Fibroblast of pulmonary artery (primary cell): ENCODE results near the gene MOB2.

Experiments used
- DNase-seq: peaks from one replicate; pipeline ENCODE4 v3.0.0-alpha.2; 2010; ENCODE audit warnings: low read depth
- H3K4me3 ChIP-seq: replicated peaks from 2 replicates; pipeline ENCODE4 v1.5.1; 2011; ENCODE audit warnings: low read depth, mild to moderate bottlenecking, control low read depth, low read length, moderate library complexity
- CTCF ChIP-seq: IDR thresholded peaks from 2 replicates; pipeline ENCODE4 v1.5.1; 2011; ENCODE audit warnings: mild to moderate bottlenecking, control low read depth, low read length, inconsistent platforms; ENCODE audit errors: missing control alignments

The MOB2 gene

GRCh38 chr11:1481483-1481825, 5.1 kb downstream of the MOB2 start:
- DNase-seq = no peak
- TF ChIP-seq CTCF = no peak

GRCh38 chr11:1480555-1481482, 5.8 kb downstream of the MOB2 start:
- DNase-seq = no peak
- no peak overlapping the region for H3K4me3 ChIP-seq
- no peak for TF ChIP-seq CTCF

More at GRCh38 chr11:1481483-1481825, 5.1 kb downstream of the MOB2 start:
- H3K4me3 ChIP-seq = no peak overlapping the region

- DNase-seq = no peak
- TF ChIP-seq CTCF = no peak
- no peak overlapping the region for H3K4me3 ChIP-seq
These were observed 6.4 kb downstream of the MOB2 start for GRCh38 chr11:1480191-1480554.

DNA sequence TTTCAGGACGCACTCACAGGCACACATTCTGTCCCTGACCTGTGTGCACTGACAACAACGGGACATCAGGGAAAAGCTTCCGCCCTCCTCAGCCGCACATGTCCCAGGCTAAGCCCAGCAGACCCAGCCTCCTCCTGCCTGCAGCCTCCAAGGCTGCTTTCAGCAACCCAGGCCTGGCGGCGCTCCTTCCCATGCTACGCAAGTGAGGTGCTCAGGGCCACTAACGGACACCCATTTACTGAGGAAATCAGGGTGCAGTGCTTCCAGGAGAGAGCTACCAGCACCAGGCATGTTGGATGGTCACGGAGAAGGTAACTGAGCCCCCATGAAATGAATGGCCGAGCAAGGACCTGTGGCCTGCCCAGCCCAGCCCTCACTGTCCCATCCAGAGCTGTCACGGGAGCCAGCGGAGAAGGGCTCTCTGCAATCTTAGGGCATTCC, 6.9 kb downstream of the MOB2 start:
- DNase-seq = no peak
- H3K4me3 ChIP-seq = no peak overlapping the region
- no peak for TF ChIP-seq CTCF

GRCh38 chr11:1479006-1479677, 7.4 kb downstream of the MOB2 start:
- DNase-seq = no peak
- no peak overlapping the region for H3K4me3 ChIP-seq
- no peak for TF ChIP-seq CTCF

DNA sequence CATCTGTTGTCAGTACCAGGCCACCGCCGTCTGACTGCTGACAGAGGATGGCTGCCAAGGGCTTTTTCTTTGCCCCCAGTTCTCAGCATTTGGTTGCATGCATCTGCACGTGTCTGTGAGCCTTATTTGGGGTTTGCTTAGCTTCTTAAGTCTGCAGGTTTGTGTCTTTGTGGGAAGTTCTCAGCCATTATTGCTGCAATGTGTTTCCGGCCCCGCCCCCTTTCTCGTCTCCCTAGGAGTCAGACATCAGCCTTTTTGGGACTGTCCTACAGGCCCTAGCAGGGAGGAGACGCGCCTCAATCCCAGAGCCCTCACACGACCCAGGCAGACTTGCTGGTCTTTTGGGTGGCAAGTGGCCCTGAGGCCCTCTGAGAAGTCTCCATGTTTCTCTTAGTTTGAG, 8.0 kb downstream of the MOB2 start:
- no peak for DNase-seq
- no peak for TF ChIP-seq CTCF
- H3K4me3 ChIP-seq = no peak overlapping the region
